Parathyroid adenoma (tissue), 2 donors: ENCODE measurements around the gene TAF6L.
A peak's percentile ranks its signal among the peaks of the same experiment; 100 is the strongest.

Experiments used
- H2AFZ ChIP-seq: fragments of 300-600 bp; sonication (generic); one replicate; pipeline ENCODE4 v1.7.0; 2017; ENCODE audit warnings: antibody characterized with exemption, mild to moderate bottlenecking
- H3K27ac ChIP-seq: fragments of 300-600 bp; sonication (generic); one replicate; pipeline ENCODE4 v1.7.0; 2017
- H3K27me3 ChIP-seq: fragments of 300-600 bp; sonication (generic); one replicate; pipeline ENCODE4 v1.7.0; 2017; ENCODE audit warnings: low read length; ENCODE audit not compliant: control insufficient read depth, insufficient read depth
- H3K36me3 ChIP-seq: fragments of 300-600 bp; sonication (generic); one replicate; pipeline ENCODE4 v1.7.0; 2017; ENCODE audit warnings: low read length; ENCODE audit not compliant: control insufficient read depth, insufficient read depth
- H3K4me1 ChIP-seq: fragments of 300-600 bp; sonication (generic); one replicate; pipeline ENCODE4 v1.7.0; 2017; ENCODE audit warnings: control low read depth
- H3K4me2 ChIP-seq: fragments of 300-600 bp; sonication (generic); one replicate; pipeline ENCODE4 v1.7.0; 2017; ENCODE audit warnings: low read length
- H3K4me3 ChIP-seq: fragments of 300-600 bp; sonication (generic); one replicate; pipeline ENCODE4 v1.7.0; 2017; ENCODE audit warnings: low read depth, low read length
- H3K79me2 ChIP-seq: fragments of 300-600 bp; sonication (generic); one replicate; pipeline ENCODE4 v1.7.0; 2017; ENCODE audit warnings: control low read depth
- H3K9ac ChIP-seq: fragments of 300-600 bp; sonication (generic); one replicate; pipeline ENCODE4 v1.7.0; 2017; ENCODE audit warnings: mild to moderate bottlenecking
- H3K9me3 ChIP-seq: fragments of 300-600 bp; sonication (generic); one replicate; pipeline ENCODE4 v1.7.0; 2017; ENCODE audit warnings: low read length; ENCODE audit not compliant: control insufficient read depth
- CTCF ChIP-seq: fragments of 300-600 bp; sonication (generic); IDR thresholded peaks from one replicate; pipeline ENCODE4 v1.7.0; 2017; ENCODE audit warnings: antibody characterized with exemption, mild to moderate bottlenecking
- donor health status: primary hyperparathyroidism.

The TAF6L gene

GRCh38 chr11:62777389-62777788, 6.2 kb downstream of the TAF6L start:
- no peak for TF ChIP-seq CTCF
- H3K27me3 ChIP-seq: no peaks in the 10 kb centered on the region
- no peak overlapping the region for H3K27ac ChIP-seq
- no peak overlapping the region for H3K4me2 ChIP-seq
- H3K9me3 ChIP-seq: no peaks in the 10 kb centered on the region
- no peaks in the 10 kb centered on the region for H3K79me2 ChIP-seq
- no peak overlapping the region for H3K4me3 ChIP-seq
- H3K9ac ChIP-seq: no peak overlapping the region
- no peak overlapping the region for H2AFZ ChIP-seq
- H3K36me3 ChIP-seq: no peaks in the 10 kb centered on the region
- H3K4me1 ChIP-seq: no peaks in the 10 kb centered on the region

GRCh38 chr11:62778441-62778840, 7.2 kb downstream of the TAF6L start:
- Histone ChIP-seq H3K27ac (no peak overlapping the region), H3K9me3 (no peaks in the 10 kb centered on the region), H3K4me3 (no peak overlapping the region), H2AFZ (no peak overlapping the region), H3K27me3 (no peaks in the 10 kb centered on the region), H3K79me2 (no peaks in the 10 kb centered on the region), H3K4me2 (no peak overlapping the region), H3K4me1 (no peaks in the 10 kb centered on the region), H3K9ac (no peak overlapping the region), H3K36me3 (no peaks in the 10 kb centered on the region)
- TF ChIP-seq CTCF: no peak

GRCh38 chr11:62782753-62783152, 11.6 kb downstream of the TAF6L start:
- H3K4me3 ChIP-seq: no peak overlapping the region
- H3K36me3 ChIP-seq: no peaks in the 10 kb centered on the region
- TF ChIP-seq CTCF: no peak
- no peak overlapping the region for H3K27ac ChIP-seq
- H3K79me2 ChIP-seq: no peaks in the 10 kb centered on the region
- H3K9me3 ChIP-seq: no peaks in the 10 kb centered on the region
- H3K4me2 ChIP-seq: no peak overlapping the region
- peaks cover 3% of the 10 kb centered on the region for H3K4me1 ChIP-seq
- no peaks in the 10 kb centered on the region for H3K27me3 ChIP-seq
- no peak overlapping the region for H2AFZ ChIP-seq
- no peak overlapping the region for H3K9ac ChIP-seq

- Histone ChIP-seq H3K4me2 (peak overlapping the region; percentile 79), H3K27me3 (no peaks in the 10 kb centered on the region), H3K36me3 (no peaks in the 10 kb centered on the region), H3K4me3 (peak overlapping the region; percentile 70), H3K79me2 (peaks cover 1% of the 10 kb centered on the region), H3K27ac (peak overlapping the region; percentile 84), H3K9ac (no peak overlapping the region), H2AFZ (peak overlapping the region; percentile 74), H3K4me1 (peaks cover 3% of the 10 kb centered on the region), H3K9me3 (no peaks in the 10 kb centered on the region)
- peak; percentile 89 for TF ChIP-seq CTCF
These were observed 15.3 kb downstream of the TAF6L start for GRCh38 chr11:62786318-62787004.
